A375 (cell line): ENCODE results near the gene PPP1R10. TPM values are rescaled to one million over a fixed set of nuclear protein-coding genes. Genes with fewer than 3 reads are reported as not detected.

Source experiments
- small RNA-seq: library from RNA; depleted of rRNA; stranded (forward); fragments of <200 nt; gene quantifications from one replicate; pipeline ENCODE3, GENCODE V24; 2014
- total RNA-seq: library from RNA; depleted of rRNA; stranded (reverse); fragments of >200 nt; shearing (Covaris generic); gene quantifications from 2 replicates; pipeline ENCODE4 v1.2.3, GENCODE V29; 2014; rRNA removed

The PPP1R10 gene
- total RNA-seq: 30.4 and 33.8 TPM in 2 replicates

DNA sequence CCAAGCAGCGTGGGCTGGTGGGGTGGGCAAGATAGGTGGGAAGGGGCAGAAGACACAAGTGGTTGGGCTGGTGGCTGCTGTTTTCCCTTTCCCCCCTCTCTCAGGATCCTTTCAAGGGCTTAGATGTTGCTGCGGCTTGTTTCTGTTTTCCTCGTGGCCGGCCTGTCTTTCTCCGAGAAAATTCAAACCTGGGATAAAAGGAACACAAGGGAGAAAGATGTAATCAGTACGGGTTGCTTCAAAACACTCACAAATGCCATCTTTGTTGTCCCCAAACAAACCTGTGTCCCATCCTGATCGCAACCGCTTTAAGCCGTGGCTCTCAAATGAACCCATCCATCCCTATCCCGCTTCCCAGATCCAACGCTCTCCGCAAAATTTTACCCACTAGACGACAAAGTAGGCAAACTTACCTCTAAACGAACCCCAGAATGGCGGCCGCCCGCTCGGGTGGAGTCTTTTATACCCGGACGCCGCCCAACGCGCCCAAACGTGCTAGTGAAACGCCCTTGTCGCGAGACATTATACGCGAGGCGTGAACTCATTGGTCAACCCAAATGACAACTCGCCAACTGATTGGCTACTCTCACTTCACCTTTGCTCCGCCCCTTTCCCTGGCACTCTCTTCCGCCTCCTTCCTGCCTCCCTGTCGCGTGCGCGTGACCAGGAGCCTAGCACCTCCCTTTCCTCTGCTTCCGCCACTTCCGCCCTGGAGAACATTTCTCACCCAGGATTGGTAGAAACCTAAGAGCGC is at the start of gene PPP1R10:
PPP1R10 (minus strand) TSS at position 433 of the 754 bp plus-strand sequence. CDS start 7,299 bp downstream, outside the sequence.

GRCh38 chr6:30646450-30647241 is 29.6 kb upstream of the PPP1R10 start, which contains the start of gene C6orf136:
C6orf136 (plus strand) TSS chr6:30647133; CDS start chr6:30647232, 99 bp downstream.

GRCh38 chr6:30626484-30627366 is 9.7 kb upstream of the PPP1R10 start, which contains the start of gene ATAT1:
ATAT1 (plus strand) TSS chr6:30626874.

GRCh38 chr6:30617565-30618269 is 674 bp upstream of the PPP1R10 start, which contains the start of gene MRPS18B:
MRPS18B (plus strand) TSS chr6:30617840; CDS start chr6:30617866, 26 bp downstream.

DNA sequence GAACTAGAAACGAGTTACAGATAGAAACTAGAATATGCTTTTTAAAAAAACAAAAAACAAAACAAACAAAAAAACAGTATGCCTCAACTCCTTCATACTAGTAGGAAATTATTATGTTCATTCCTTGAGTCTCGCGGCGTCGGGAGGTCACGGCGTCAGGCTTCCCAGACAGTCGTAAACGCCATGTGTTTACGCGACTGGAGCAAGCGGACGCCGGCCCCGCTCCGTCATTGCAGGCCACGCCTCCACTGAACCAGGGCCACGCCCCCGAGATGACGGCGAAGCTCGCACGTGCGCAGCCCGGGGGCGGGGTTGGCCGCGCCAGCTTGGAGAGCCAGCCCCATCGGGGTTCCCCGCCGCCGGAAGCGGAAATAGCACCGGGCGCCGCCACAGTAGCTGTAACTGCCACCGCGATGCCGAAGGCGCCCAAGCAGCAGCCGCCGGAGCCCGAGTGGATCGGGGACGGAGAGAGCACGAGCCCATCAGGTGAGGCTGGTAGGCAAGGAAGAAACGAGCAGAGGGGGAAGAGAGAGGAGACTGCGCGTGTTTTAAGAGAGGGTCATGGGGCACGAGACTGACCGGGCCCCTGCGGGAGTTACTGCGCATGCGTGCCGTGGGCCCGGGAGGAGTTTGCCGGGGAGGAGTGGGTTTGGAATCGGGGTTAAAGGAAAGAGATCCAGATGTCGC is 45.8 kb downstream of the PPP1R10 start, which contains the start of gene ABCF1:
ABCF1 (plus strand) TSS at position 368 of the 687 bp plus-strand sequence; CDS start at position 414, 46 bp downstream.

DNA sequence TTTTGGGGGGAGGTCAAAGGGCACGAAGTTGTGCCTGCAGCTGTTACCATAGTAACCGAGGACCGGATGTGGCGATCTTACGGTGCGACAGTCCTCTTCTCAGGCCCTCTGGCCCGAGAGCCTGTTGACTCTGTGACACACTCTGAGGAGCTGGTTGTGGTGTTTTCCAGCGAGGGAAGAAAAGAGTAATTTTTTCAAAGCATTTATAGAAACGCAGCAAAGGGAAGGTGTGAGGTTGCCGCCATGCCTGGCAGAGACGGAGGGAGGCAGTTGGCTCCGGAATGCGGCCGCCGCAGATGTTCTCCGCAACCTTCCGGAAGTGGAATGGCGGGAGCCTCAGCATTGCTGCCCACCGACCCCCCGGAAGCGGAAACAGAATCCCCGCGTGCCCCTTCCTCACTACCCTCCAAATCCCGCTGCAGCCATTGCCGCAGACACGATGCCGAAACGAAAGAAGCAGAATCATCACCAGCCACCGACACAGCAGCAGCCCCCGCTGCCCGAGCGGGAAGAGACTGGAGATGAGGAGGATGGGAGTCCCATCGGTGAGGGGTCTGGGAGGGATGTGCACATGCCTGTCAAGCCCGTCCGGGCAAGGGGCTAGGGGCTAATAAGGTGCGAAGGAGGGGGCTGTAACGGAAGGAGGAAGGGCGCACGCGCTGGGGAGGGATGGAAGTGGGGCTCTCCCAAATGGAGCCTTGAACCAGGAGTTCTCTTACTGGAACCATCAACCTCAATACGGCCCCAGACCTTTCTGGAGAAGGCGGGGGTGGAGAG is 59.9 kb downstream of the PPP1R10 start, which contains the start of gene PRR3:
PRR3 (plus strand) TSS at position 390 of the 777 bp plus-strand sequence; CDS start at position 440, 50 bp downstream.

GRCh38 chr6:30556066-30556905 is 60.8 kb downstream of the PPP1R10 start, which contains the start of gene GNL1:
GNL1 (minus strand) TSS chr6:30556489; CDS start chr6:30556203, 286 bp downstream.

Small RNAs within 50 kb of the gene (small RNA-seq; reads per million reads assigned to genes)
- gene MIR877: 0.21 reads per million

Other genes with a start within 250 kb of the PPP1R10 start
- 116 and 124 TPM in 2 replicates for gene HLA-E, start 127.7 kb downstream of the PPP1R10 start, total RNA-seq
- gene GNL1, start 60.8 kb downstream of the PPP1R10 start, total RNA-seq: 27.1 and 37.5 TPM in 2 replicates
- gene PRR3, start 59.9 kb downstream of the PPP1R10 start, total RNA-seq: 9.2 and 15.1 TPM in 2 replicates
- gene ABCF1, start 45.8 kb downstream of the PPP1R10 start, total RNA-seq: 55.0 and 64.6 TPM in 2 replicates
- 50.3 and 57.9 TPM in 2 replicates for gene MRPS18B, start 597 bp upstream of the PPP1R10 start, total RNA-seq
- gene ATAT1, start 9.6 kb upstream of the PPP1R10 start, total RNA-seq: 4.8 and 5.5 TPM in 2 replicates
- 2.6 and 4.3 TPM in 2 replicates for gene C6orf136, start 29.9 kb upstream of the PPP1R10 start, total RNA-seq
- gene DHX16, start 55.8 kb upstream of the PPP1R10 start, total RNA-seq: 41.0 and 53.8 TPM in 2 replicates
- 43.3 and 52.6 TPM in 2 replicates for gene PPP1R18, start 69.4 kb upstream of the PPP1R10 start, total RNA-seq
- gene NRM, start 73.7 kb upstream of the PPP1R10 start, total RNA-seq: 5.7 and 7.7 TPM in 2 replicates
- 7.2 and 10.0 TPM in 2 replicates for gene MDC1, start 100.0 kb upstream of the PPP1R10 start, total RNA-seq
- gene TUBB, start 103.1 kb upstream of the PPP1R10 start, total RNA-seq: 662 and 749 TPM in 2 replicates
- 72.6 and 83.5 TPM in 2 replicates for gene FLOT1, start 125.4 kb upstream of the PPP1R10 start, total RNA-seq
- 799 and 821 TPM in 2 replicates for gene IER3, start 127.3 kb upstream of the PPP1R10 start, total RNA-seq